IMR-90 (cell line): ENCODE data around the gene SRSF7.

Experiments used
- BHLHE40 ChIP-seq: fragments of 150-350 bp; IDR thresholded peaks from 2 replicates; pipeline ENCODE4 v1.6.1; 2016; ENCODE audit warnings: mild to moderate bottlenecking, low read depth, low read length
- CEBPB ChIP-seq: IDR thresholded peaks from 2 replicates; pipeline ENCODE4 v1.6.1; 2012; ENCODE audit warnings: low read depth, low read length, improper control_type of control experiment
- CHD1 ChIP-seq: IDR thresholded peaks from 2 replicates; pipeline ENCODE4 v1.6.1; 2012; ENCODE audit warnings: low read depth, low read length, improper control_type of control experiment
- ELK1 ChIP-seq: fragments of 150-350 bp; IDR thresholded peaks from 2 replicates; pipeline ENCODE4 v1.6.1; 2016; ENCODE audit warnings: low read depth, mild to moderate bottlenecking, low read length, moderate library complexity, borderline replicate concordance
- FOS ChIP-seq: fragments of 150-350 bp; IDR thresholded peaks from 2 replicates; pipeline ENCODE4 v1.6.1; 2016; ENCODE audit warnings: low read depth, low read length
- POLR2A ChIP-seq: IDR thresholded peaks from 2 replicates; pipeline ENCODE4 v1.6.1; 2012; ENCODE audit warnings: mild to moderate bottlenecking, low read depth, low read length
- RAD21 ChIP-seq: IDR thresholded peaks from 2 replicates; pipeline ENCODE4 v1.6.1; 2012; ENCODE audit warnings: low read length, improper control_type of control experiment
- RFX5 ChIP-seq: IDR thresholded peaks from 2 replicates; pipeline ENCODE4 v1.8.0; 2012; ENCODE audit warnings: low read depth, mild to moderate bottlenecking, low read length, moderate library complexity
- SMC3 ChIP-seq: fragments of 150-350 bp; IDR thresholded peaks from 2 replicates; pipeline ENCODE4 v1.6.1; 2016; ENCODE audit warnings: low read depth, mild to moderate bottlenecking, antibody characterized with exemption, low read length, moderate library complexity
- TF ChIP-seq, protein P1 (sequence below): conservative IDR thresholded peaks from 2 replicates; pipeline ENCODE4 v1.5.1; 2012; ENCODE audit warnings: mild to moderate bottlenecking, low read depth, low read length, improper control_type of control experiment
- TF ChIP-seq, protein P2 (sequence below): fragments of 150-350 bp; IDR thresholded peaks from 2 replicates; pipeline ENCODE4 v1.6.1; 2017; ENCODE audit warnings: mild to moderate bottlenecking, antibody characterized with exemption, low read length, low read depth

- TF ChIP-seq POLR2A (no peak), FOS (no peak), ELK1 (no peak), CEBPB (no peak), RFX5 (no peak), SMC3 (no peak), CHD1 (no peak), BHLHE40 (no peak), RAD21 (no peak)
- TF ChIP-seq, protein P1, sequence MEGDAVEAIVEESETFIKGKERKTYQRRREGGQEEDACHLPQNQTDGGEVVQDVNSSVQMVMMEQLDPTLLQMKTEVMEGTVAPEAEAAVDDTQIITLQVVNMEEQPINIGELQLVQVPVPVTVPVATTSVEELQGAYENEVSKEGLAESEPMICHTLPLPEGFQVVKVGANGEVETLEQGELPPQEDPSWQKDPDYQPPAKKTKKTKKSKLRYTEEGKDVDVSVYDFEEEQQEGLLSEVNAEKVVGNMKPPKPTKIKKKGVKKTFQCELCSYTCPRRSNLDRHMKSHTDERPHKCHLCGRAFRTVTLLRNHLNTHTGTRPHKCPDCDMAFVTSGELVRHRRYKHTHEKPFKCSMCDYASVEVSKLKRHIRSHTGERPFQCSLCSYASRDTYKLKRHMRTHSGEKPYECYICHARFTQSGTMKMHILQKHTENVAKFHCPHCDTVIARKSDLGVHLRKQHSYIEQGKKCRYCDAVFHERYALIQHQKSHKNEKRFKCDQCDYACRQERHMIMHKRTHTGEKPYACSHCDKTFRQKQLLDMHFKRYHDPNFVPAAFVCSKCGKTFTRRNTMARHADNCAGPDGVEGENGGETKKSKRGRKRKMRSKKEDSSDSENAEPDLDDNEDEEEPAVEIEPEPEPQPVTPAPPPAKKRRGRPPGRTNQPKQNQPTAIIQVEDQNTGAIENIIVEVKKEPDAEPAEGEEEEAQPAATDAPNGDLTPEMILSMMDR, result no peak
- TF ChIP-seq, protein P2, sequence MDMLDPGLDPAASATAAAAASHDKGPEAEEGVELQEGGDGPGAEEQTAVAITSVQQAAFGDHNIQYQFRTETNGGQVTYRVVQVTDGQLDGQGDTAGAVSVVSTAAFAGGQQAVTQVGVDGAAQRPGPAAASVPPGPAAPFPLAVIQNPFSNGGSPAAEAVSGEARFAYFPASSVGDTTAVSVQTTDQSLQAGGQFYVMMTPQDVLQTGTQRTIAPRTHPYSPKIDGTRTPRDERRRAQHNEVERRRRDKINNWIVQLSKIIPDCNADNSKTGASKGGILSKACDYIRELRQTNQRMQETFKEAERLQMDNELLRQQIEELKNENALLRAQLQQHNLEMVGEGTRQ, result no peak
Measured at GRCh38 chr2:38742797-38743559, 8.2 kb downstream of the SRSF7 start.
